Measurements from ENCODE around the gene EEFSEC.

DNA sequence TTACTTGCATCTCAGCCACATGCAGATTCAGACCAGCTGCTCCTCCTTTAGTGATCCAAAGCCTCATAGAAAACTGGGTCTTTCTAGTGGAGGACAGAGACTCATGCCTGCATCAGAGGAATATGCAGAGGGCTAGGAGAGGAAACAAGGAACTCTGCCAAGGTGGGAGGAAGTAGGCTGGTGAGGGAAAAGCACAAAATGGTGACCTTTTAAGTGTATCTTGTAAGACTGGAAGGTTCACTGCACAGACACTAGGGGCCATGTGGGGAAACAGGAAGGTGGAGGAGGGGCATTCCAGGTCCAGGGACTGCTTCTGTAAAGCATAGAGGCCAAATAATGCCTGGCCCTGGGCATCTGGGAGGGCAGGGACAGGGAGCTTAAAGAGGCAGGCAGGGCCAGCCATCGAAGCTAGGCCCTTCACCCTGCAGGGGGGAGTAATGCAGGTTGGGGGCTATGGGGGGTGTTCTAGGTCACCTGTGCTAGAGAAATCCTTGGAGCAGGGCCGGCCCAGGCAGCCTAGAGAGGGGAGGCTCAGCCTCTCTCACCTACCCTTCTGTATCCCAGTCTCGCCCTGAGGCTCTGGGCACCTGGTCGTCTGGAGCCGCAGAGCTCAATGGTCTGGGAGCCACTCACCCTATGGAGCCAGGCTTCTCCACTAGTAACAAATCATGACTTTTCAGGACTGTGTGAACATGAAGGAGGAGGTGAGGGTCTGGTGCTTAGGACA lies 195.7 kb downstream of the EEFSEC start:
- TF ChIP-seq, protein P1, sequence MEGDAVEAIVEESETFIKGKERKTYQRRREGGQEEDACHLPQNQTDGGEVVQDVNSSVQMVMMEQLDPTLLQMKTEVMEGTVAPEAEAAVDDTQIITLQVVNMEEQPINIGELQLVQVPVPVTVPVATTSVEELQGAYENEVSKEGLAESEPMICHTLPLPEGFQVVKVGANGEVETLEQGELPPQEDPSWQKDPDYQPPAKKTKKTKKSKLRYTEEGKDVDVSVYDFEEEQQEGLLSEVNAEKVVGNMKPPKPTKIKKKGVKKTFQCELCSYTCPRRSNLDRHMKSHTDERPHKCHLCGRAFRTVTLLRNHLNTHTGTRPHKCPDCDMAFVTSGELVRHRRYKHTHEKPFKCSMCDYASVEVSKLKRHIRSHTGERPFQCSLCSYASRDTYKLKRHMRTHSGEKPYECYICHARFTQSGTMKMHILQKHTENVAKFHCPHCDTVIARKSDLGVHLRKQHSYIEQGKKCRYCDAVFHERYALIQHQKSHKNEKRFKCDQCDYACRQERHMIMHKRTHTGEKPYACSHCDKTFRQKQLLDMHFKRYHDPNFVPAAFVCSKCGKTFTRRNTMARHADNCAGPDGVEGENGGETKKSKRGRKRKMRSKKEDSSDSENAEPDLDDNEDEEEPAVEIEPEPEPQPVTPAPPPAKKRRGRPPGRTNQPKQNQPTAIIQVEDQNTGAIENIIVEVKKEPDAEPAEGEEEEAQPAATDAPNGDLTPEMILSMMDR (IDR thresholded peaks at IDR 0.05) = no peak
- no peak for TF ChIP-seq POLR2A (IDR thresholded peaks at IDR 0.05)
